Right renal cortex interstitium (tissue), 3 donors: ENCODE data around the gene CEP43. TPM values are rescaled to one million over a fixed set of nuclear protein-coding genes. Genes with fewer than 3 reads are reported as not detected.

Source experiments
- polyA plus RNA-seq, 3 donors: library from polyadenylated mRNA; unstranded; fragments of 120-200 nt; gene quantifications; one replicate each; pipeline ENCODE4 v1.2.1, GENCODE V29; 2013; ENCODE audit not compliant: insufficient read length in 3 of 3

CEP43 gene
- polyA plus RNA-seq, 3 donors: 26.9 to 32.1 (median 27.4) TPM

Other genes starting within 250 kb of the CEP43 start
- gene RNASET2, start 42.8 kb upstream of the CEP43 start, polyA plus RNA-seq: 10 to 100 TPM; 42.7 to 55.4 (median 50.7) TPM
- under 1 TPM in 1 of 3 donors, not detected in 2; 0.12 TPM for gene CCR6, start 123.7 kb downstream of the CEP43 start, polyA plus RNA-seq
- not detected for gene GPR31, start 158.6 kb downstream of the CEP43 start, polyA plus RNA-seq